GM19452 (cell line): Measurements from ENCODE around the gene RBP7.

Experiments used
- ATAC-seq: cut with Tn5 transposase; IDR thresholded peaks from one replicate; pipeline ENCODE4 v1.9.1; 2021; ENCODE audit not compliant: unreplicated experiment

Gene RBP7

DNA sequence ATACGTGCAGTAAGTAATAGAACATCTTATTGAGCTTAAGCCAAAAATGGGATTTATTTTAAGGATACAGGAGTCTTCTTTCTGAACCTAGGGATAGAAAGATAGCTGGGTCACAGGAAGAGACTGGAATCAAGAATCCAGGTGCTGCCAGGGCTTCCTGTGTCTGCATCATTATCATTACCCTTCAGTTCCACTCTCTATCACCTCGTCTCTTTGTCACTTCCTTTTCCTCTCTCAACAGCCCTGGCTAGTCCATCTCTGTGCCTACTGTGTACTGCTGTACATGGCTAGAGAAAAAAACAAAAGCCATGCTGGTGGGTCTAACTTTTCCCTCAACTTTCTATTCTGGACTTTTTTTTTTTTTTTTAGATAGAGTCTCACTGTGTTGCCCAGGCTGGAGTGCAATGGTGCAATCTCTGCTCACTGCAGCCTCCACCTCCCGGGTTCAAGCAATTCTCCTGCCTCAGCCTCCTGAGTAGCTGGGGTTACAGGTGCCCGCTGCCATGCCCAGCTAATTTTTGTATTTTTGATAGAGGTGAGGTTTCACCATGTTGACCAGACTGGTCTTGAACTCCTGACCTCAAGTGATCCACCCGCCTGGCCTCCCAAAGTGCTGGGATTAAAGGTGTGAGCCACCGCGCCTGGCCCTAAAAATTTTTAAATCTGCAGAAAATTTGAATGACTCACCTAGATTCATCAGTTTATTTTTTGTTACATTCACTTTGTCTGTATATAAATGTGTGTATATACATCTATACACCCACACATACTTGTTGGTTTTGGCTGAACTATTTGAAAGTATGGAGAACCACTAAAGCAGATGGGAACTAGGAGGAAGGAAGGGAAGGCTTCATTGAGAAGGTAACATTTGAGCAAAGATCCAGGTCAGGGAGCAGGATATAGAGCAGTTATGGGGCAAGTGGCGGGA is 67.7 kb downstream of the RBP7 start:
- ATAC-seq: no peak

GRCh38 chr1:10065344-10065685 is 68.3 kb downstream of the RBP7 start:
- no peak for ATAC-seq
